DOHH2 (cell line): ENCODE measurements around the gene ARID4A.

Experiments
- EZH2phosphoT487 ChIP-seq: fragments of 200-600 bp; sonication (generic); IDR thresholded peaks from 2 replicates; pipeline ENCODE4 v1.6.1; 2017; ENCODE audit warnings: borderline replicate concordance, mild to moderate bottlenecking, antibody characterized with exemption, low read length, moderate library complexity, mixed read lengths
- TF ChIP-seq, protein P1 (sequence below): fragments of 200-600 bp; sonication (generic); IDR thresholded peaks from one replicate; pipeline ENCODE4 v1.5.1; 2014; ENCODE audit warnings: antibody characterized with exemption, mild to moderate bottlenecking, low read depth, low read length; ENCODE audit not compliant: poor library complexity, severe bottlenecking

GRCh38 chr14:58275527-58276190 lies 22.7 kb upstream of the ARID4A start:
- TF ChIP-seq, protein P1, sequence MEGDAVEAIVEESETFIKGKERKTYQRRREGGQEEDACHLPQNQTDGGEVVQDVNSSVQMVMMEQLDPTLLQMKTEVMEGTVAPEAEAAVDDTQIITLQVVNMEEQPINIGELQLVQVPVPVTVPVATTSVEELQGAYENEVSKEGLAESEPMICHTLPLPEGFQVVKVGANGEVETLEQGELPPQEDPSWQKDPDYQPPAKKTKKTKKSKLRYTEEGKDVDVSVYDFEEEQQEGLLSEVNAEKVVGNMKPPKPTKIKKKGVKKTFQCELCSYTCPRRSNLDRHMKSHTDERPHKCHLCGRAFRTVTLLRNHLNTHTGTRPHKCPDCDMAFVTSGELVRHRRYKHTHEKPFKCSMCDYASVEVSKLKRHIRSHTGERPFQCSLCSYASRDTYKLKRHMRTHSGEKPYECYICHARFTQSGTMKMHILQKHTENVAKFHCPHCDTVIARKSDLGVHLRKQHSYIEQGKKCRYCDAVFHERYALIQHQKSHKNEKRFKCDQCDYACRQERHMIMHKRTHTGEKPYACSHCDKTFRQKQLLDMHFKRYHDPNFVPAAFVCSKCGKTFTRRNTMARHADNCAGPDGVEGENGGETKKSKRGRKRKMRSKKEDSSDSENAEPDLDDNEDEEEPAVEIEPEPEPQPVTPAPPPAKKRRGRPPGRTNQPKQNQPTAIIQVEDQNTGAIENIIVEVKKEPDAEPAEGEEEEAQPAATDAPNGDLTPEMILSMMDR: no peak
- TF ChIP-seq EZH2phosphoT487: no peak
